ENCODE results near the gene PIAS4.

GRCh38 chr19:3982701-3983541, 24.6 kb upstream of the PIAS4 start:
- TF ChIP-seq CTCF (IDR thresholded peaks at IDR 0.05) (no peak), JUN (CRISPR knock-in tag; IDR thresholded peaks at IDR 0.05) (no peak), ZNF423 (CRISPR knock-in tag; IDR thresholded peaks at IDR 0.05) (no peak)

All from WTC11 (cell line).